ENCODE measurements around the gene EFCAB9.

- TF ChIP-seq POLR2A (IDR thresholded peaks at IDR 0.05): no peak
- TF ChIP-seq, protein P1, sequence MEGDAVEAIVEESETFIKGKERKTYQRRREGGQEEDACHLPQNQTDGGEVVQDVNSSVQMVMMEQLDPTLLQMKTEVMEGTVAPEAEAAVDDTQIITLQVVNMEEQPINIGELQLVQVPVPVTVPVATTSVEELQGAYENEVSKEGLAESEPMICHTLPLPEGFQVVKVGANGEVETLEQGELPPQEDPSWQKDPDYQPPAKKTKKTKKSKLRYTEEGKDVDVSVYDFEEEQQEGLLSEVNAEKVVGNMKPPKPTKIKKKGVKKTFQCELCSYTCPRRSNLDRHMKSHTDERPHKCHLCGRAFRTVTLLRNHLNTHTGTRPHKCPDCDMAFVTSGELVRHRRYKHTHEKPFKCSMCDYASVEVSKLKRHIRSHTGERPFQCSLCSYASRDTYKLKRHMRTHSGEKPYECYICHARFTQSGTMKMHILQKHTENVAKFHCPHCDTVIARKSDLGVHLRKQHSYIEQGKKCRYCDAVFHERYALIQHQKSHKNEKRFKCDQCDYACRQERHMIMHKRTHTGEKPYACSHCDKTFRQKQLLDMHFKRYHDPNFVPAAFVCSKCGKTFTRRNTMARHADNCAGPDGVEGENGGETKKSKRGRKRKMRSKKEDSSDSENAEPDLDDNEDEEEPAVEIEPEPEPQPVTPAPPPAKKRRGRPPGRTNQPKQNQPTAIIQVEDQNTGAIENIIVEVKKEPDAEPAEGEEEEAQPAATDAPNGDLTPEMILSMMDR (IDR thresholded peaks at IDR 0.05): no peak
- no peak for TF ChIP-seq POLR2AphosphoS5 (IDR thresholded peaks at IDR 0.05)
- no peak for TF ChIP-seq EP300 (IDR thresholded peaks at IDR 0.05)
Observed at GRCh38 chr5:172185096-172185461, 8.9 kb upstream of the EFCAB9 start.

Data from suprapubic skin (tissue), 4 donors.